Testis (tissue), 3 donors: Measurements from ENCODE around the gene CNTN4. TPM values are rescaled to one million over a fixed set of nuclear protein-coding genes. Genes with fewer than 3 reads are reported as not detected.

ENCODE experiments used
- DNase-seq: peaks from one replicate; pipeline ENCODE4 v3.0.0-alpha.2; 2019
- H3K27ac ChIP-seq, 2 donors: fragments of 200-600 bp; sonication (generic); one replicate each; pipeline ENCODE4 v1.5.1; 2019
- H3K27me3 ChIP-seq: fragments of 200-600 bp; sonication (generic); one replicate; pipeline ENCODE4 v1.5.1; 2019
- H3K36me3 ChIP-seq: fragments of 200-600 bp; sonication (generic); one replicate; pipeline ENCODE4 v1.5.1; 2017; ENCODE audit warnings: low read depth; ENCODE audit errors: missing control alignments
- H3K4me1 ChIP-seq: fragments of 200-600 bp; sonication (generic); one replicate; pipeline ENCODE4 v1.5.1; 2019
- H3K4me3 ChIP-seq, 2 donors: fragments of 200-600 bp; sonication (generic); one replicate each; pipeline ENCODE4 v1.5.1; 2017 to 2019
- H3K9me3 ChIP-seq: fragments of 200-600 bp; sonication (generic); one replicate; pipeline ENCODE4 v1.5.1; 2017
- CTCF ChIP-seq, 3 experiments: fragments of 450-650 bp in 2 of 3; fragments of 200-600 bp in 1 of 3; sonication (generic) in 1 of 3; IDR thresholded peaks; one replicate each; pipeline ENCODE4 v1.5.1; 2016 to 2019; ENCODE audit warnings: antibody characterized with exemption in 3 of 3, mild to moderate bottlenecking in 2 of 3, moderate library complexity in 1 of 3
- POLR2A ChIP-seq: fragments of 450-650 bp; IDR thresholded peaks from one replicate; pipeline ENCODE4 v1.6.1; 2017; ENCODE audit warnings: antibody characterized with exemption, mild to moderate bottlenecking, moderate library complexity
- WGBS, 2 donors: methylation state at CpG; one replicate each; pipeline ENCODE4 v1.1.5; 2018; 5-methylcytosine and 5-hydroxymethylcytosine counted together
- intact Hi-C: fragments of 100-400 bp; cut with DNase I; formaldehyde crosslinking; loops from one replicate; pipeline ENCODE4 v1.15.1; 2023; ENCODE audit warnings: low total_unique reads
- polyA plus RNA-seq: library from polyadenylated mRNA; stranded (reverse); fragments of 350-450 nt; fragmentation: Illumina TruSeq; extraction: RNeasy Lipid Tissue Mini Kit (QIAGEN cat#74804); gene quantifications from one replicate; pipeline ENCODE4 v1.2.3, GENCODE V29; 2014; ENCODE audit warnings: low read depth, low replicate concordance; ENCODE audit not compliant: insufficient read depth
- total RNA-seq, 2 donors: library from RNA; depleted of rRNA; stranded (reverse); fragments of >200 nt; gene quantifications; one replicate each; pipeline ENCODE4 v1.2.3, GENCODE V29; 2016

The CNTN4 gene
- total and polyA plus RNA-seq, 3 donors from 2014 or later = 10.4 to 37.7 (median 19.6) TPM

- H3K27ac ChIP-seq = no peak overlapping the region
- WGBS, 2 donors = 73 to 85% methylated on average over 2 of the region's 2 CpGs
- TF ChIP-seq POLR2A (no peak), CTCF (IDR thresholded peaks at IDR 0.05) (no peak)
- no peak for DNase-seq
- no peaks in the 10 kb centered on the region for H3K9me3 ChIP-seq
- intact Hi-C loops = no loop called here
- no peaks in the 10 kb centered on the region for H3K27me3 ChIP-seq
- no peak overlapping the region for H3K4me3 ChIP-seq
- H3K36me3 ChIP-seq = no peaks in the 10 kb centered on the region
- H3K4me1 ChIP-seq = no peaks in the 10 kb centered on the region
These were observed 265.2 kb downstream of the CNTN4 start for GRCh38 chr3:2363854-2364253.

GRCh38 chr3:2370317-2370716 is 271.7 kb downstream of the CNTN4 start:
- Histone ChIP-seq H3K9me3 (no peaks in the 10 kb centered on the region), H3K27ac (no peak overlapping the region), H3K27me3 (no peaks in the 10 kb centered on the region), H3K4me3 (no peak overlapping the region), H3K36me3 (no peaks in the 10 kb centered on the region), H3K4me1 (no peaks in the 10 kb centered on the region)
- TF ChIP-seq CTCF (IDR thresholded peaks at IDR 0.05) (no peak), POLR2A (no peak)
- intact Hi-C loops = no loop called here
- DNase-seq = no peak

GRCh38 chr3:2372306-2372705 is 273.6 kb downstream of the CNTN4 start:
- 31 to 38% methylated on average over 1 of the region's 1 CpG for WGBS, 2 donors
- intact Hi-C loops = no loop called here

GRCh38 chr3:2375376-2375775 is 276.7 kb downstream of the CNTN4 start:
- WGBS, 2 donors = 80 to 87% methylated on average over 3 of the region's 3 CpGs
- intact Hi-C loops = no loop called here

More at GRCh38 chr3:2372306-2372705, 273.6 kb downstream of the CNTN4 start:
- no peaks in the 10 kb centered on the region for H3K9me3 ChIP-seq
- DNase-seq = no peak
- no peaks in the 10 kb centered on the region for H3K4me1 ChIP-seq
- no peak overlapping the region for H3K4me3 ChIP-seq
- H3K27ac ChIP-seq = no peak overlapping the region
- TF ChIP-seq CTCF (IDR thresholded peaks at IDR 0.05) (no peak), POLR2A (no peak)
- H3K27me3 ChIP-seq = no peaks in the 10 kb centered on the region
- no peaks in the 10 kb centered on the region for H3K36me3 ChIP-seq

More at GRCh38 chr3:2375376-2375775, 276.7 kb downstream of the CNTN4 start:
- Histone ChIP-seq H3K27me3 (no peaks in the 10 kb centered on the region), H3K27ac (no peak overlapping the region), H3K4me3 (no peak overlapping the region), H3K9me3 (no peaks in the 10 kb centered on the region), H3K36me3 (no peaks in the 10 kb centered on the region), H3K4me1 (no peaks in the 10 kb centered on the region)
- no peak for TF ChIP-seq CTCF (IDR thresholded peaks at IDR 0.05)
- no peak for TF ChIP-seq POLR2A
- DNase-seq = no peak
